Measurements from ENCODE around the gene JMJD8. TPM values are rescaled to one million over a fixed set of nuclear protein-coding genes. Genes with fewer than 3 reads are reported as not detected.

JMJD8 gene
- total RNA-seq, 1 donor from 2014 or later: 47.0 TPM

- Mint-ChIP-seq H3K4me3 (peak overlapping the region; percentile 35), H3K27ac (no peak overlapping the region), H3K9me3 (no peaks in the 10 kb centered on the region), H3K27me3 (no peaks in the 10 kb centered on the region), H3K36me3 (ENCODE audit: low read depth) (no peaks in the 10 kb centered on the region), H3K4me1 (peaks cover 29% of the 10 kb centered on the region)
- TF ChIP-seq CTCF (IDR thresholded peaks at IDR 0.05): no peak
- ChIA-PET POLR2A (interaction anchor here (1.7 to 4.0 kb wide), 2 partner anchors 11 to 33 kb away, joined by 10 to 13 read pairs; partner anchors contain the start of genes METTL26 and STUB1), CTCF (interaction anchor here (0.6 kb wide), 1 partner anchor 7 kb away, joined by 3 read pairs; no protein-coding TSS in a partner anchor)
- intact Hi-C loops (cut with micrococcal nuclease): no loop called here
- DNase-seq: no peak
- no peak for ATAC-seq (ENCODE audit: low read depth)
Observed at GRCh38 chr16:647173-647902, 36.8 kb downstream of the JMJD8 start.

- intact Hi-C loops (cut with micrococcal nuclease): no loop called here
- Mint-ChIP-seq H3K9me3 (no peaks in the 10 kb centered on the region), H3K27ac (no peak overlapping the region), H3K36me3 (ENCODE audit: low read depth) (no peaks in the 10 kb centered on the region), H3K4me1 (peaks cover 29% of the 10 kb centered on the region), H3K27me3 (no peaks in the 10 kb centered on the region), H3K4me3 (peak overlapping the region; percentile 35)
- POLR2A ChIA-PET: interaction anchor here (4.0 kb wide), 1 partner anchor 34 kb away, joined by 13 read pairs; the partner anchor contains the start of gene STUB1
- CTCF ChIA-PET: no interaction called here
- DNase-seq: no peak
- no peak for TF ChIP-seq CTCF (IDR thresholded peaks at IDR 0.05)
- ATAC-seq (ENCODE audit: low read depth): no peak
Observed at GRCh38 chr16:646679-647172, 37.4 kb downstream of the JMJD8 start.

GRCh38 chr16:645852-646678 is 38.1 kb downstream of the JMJD8 start:
- POLR2A ChIA-PET: interaction anchor here (4.0 kb wide), 1 partner anchor 35 kb away, joined by 13 read pairs; the partner anchor contains the start of gene STUB1
- no peaks in the 10 kb centered on the region for H3K27me3 Mint-ChIP-seq
- DNase-seq: no peak

GRCh38 chr16:644556-644955 is 39.6 kb downstream of the JMJD8 start:
- ATAC-seq (ENCODE audit: low read depth) (no peak), DNase-seq (no peak)
- intact Hi-C loops (cut with micrococcal nuclease): no loop called here
- TF ChIP-seq CTCF (IDR thresholded peaks at IDR 0.05): no peak
- H3K9me3 Mint-ChIP-seq: no peaks in the 10 kb centered on the region
- H3K36me3 Mint-ChIP-seq (ENCODE audit: low read depth): no peaks in the 10 kb centered on the region
- H3K27me3 Mint-ChIP-seq: no peaks in the 10 kb centered on the region
- POLR2A ChIA-PET: no interaction called here
- peaks cover 32% of the 10 kb centered on the region for H3K4me1 Mint-ChIP-seq
- H3K4me3 Mint-ChIP-seq: no peak overlapping the region
- CTCF ChIA-PET: no interaction called here
- H3K27ac Mint-ChIP-seq: no peak overlapping the region

More at GRCh38 chr16:645852-646678, 38.1 kb downstream of the JMJD8 start:
- intact Hi-C loops (cut with micrococcal nuclease): no loop called here
- H3K9me3 Mint-ChIP-seq: no peaks in the 10 kb centered on the region
- no peak for TF ChIP-seq CTCF (IDR thresholded peaks at IDR 0.05)
- no peaks in the 10 kb centered on the region for H3K36me3 Mint-ChIP-seq (ENCODE audit: low read depth)
- CTCF ChIA-PET: no interaction called here
- no peak overlapping the region for H3K4me3 Mint-ChIP-seq
- H3K27ac Mint-ChIP-seq: no peak overlapping the region
- no peak for ATAC-seq (ENCODE audit: low read depth)
- peaks cover 29% of the 10 kb centered on the region for H3K4me1 Mint-ChIP-seq

GRCh38 chr16:643050-643368 is 41.1 kb downstream of the JMJD8 start:
- TF ChIP-seq CTCF (IDR thresholded peaks at IDR 0.05): no peak
- POLR2A ChIA-PET: interaction anchor here (1.0 to 1.2 kb wide), 2 partner anchors 78 to 116 kb away, joined by 3 read pairs; partner anchors contain the start of genes ANTKMT and CAPN15
- H3K4me3 Mint-ChIP-seq: peak overlapping the region; percentile 71
- DNase-seq (no peak), ATAC-seq (ENCODE audit: low read depth) (no peak)
- CTCF ChIA-PET: no interaction called here
- H3K4me1 Mint-ChIP-seq: peaks cover 35% of the 10 kb centered on the region
- peak overlapping the region; percentile 46 for H3K27ac Mint-ChIP-seq
- H3K27me3 Mint-ChIP-seq: no peaks in the 10 kb centered on the region
- H3K36me3 Mint-ChIP-seq (ENCODE audit: low read depth): no peaks in the 10 kb centered on the region
- H3K9me3 Mint-ChIP-seq: no peaks in the 10 kb centered on the region
- intact Hi-C loops (cut with micrococcal nuclease): no loop called here

All from activated B cell treated with CpG ODN at 0.5 μM for 24 hours (primary cell).